A673 (cell line): ENCODE data around the gene KLRK1. TPM values are rescaled to one million over a fixed set of nuclear protein-coding genes. Genes with fewer than 3 reads are reported as not detected.

Source experiments
- BruUV-seq: library from RNA; stranded (reverse); fragments of 400-500 nt; replicated peaks from 2 replicates; lab custom pipeline; 2021; lab: Mats Ljungman, UMichigan
- CTCF ChIA-PET: fragments of 300-600 bp; sonication (Branson Sonifier 250); formaldehyde crosslinking; loops from one replicate; lab custom pipeline; 2022; ENCODE audit warnings: antibody characterized with exemption; lab: Charles Lee
- POLR2A ChIA-PET: fragments of 300-600 bp; sonication (Branson Sonifier 250); formaldehyde crosslinking; loops from one replicate; lab custom pipeline; 2022; ENCODE audit warnings: antibody characterized with exemption; ENCODE audit not compliant: low non-redundant PET; lab: Charles Lee
- DNase-seq: peaks from one replicate; pipeline ENCODE4 v3.0.0-alpha.2; 2015; ENCODE audit warnings: low spot score
- H3K27ac ChIP-seq: fragments of 200-600 bp; sonication (generic); 2 replicates; pipeline ENCODE4 v1.5.1; 2016; ENCODE audit warnings: mixed run types, low read depth, mild to moderate bottlenecking, mixed read lengths, antibody characterized with exemption, low read length; ENCODE audit not compliant: poor library complexity, severe bottlenecking
- H3K27me3 ChIP-seq: fragments of 200-600 bp; sonication (generic); replicated peaks from 2 replicates; pipeline ENCODE4 v1.6.1; 2017; ENCODE audit warnings: mixed run types, low read depth, mild to moderate bottlenecking, mixed read lengths, antibody characterized with exemption, low read length; ENCODE audit not compliant: insufficient read depth, poor library complexity
- H3K36me3 ChIP-seq: fragments of 200-600 bp; sonication (generic); 2 replicates; pipeline ENCODE4 v1.6.1; 2016; ENCODE audit warnings: mixed run types, mild to moderate bottlenecking, mixed read lengths, antibody characterized with exemption, low read length; ENCODE audit not compliant: insufficient read depth, poor library complexity, severe bottlenecking
- H3K4me1 ChIP-seq: fragments of 200-600 bp; sonication (generic); 2 replicates; pipeline ENCODE4 v1.6.1; 2017; ENCODE audit warnings: mixed run types, mild to moderate bottlenecking, mixed read lengths, antibody characterized with exemption, low read length; ENCODE audit not compliant: insufficient read depth, poor library complexity, severe bottlenecking
- H3K4me3 ChIP-seq: fragments of 200-600 bp; sonication (generic); 2 replicates; pipeline ENCODE4 v1.5.1; 2016; ENCODE audit warnings: low read depth, mixed run types, mild to moderate bottlenecking, mixed read lengths, low read length; ENCODE audit not compliant: poor library complexity, severe bottlenecking
- H3K9me3 ChIP-seq: fragments of 200-600 bp; sonication (generic); 2 replicates; pipeline ENCODE4 v1.6.1; 2016; ENCODE audit warnings: mixed run types, low read depth, mild to moderate bottlenecking, mixed read lengths, antibody characterized with exemption, low read length; ENCODE audit not compliant: poor library complexity, severe bottlenecking
- EZH2 ChIP-seq: fragments of 200-600 bp; sonication (generic); IDR thresholded peaks from 2 replicates; pipeline ENCODE4 v1.6.1; 2017; ENCODE audit warnings: borderline replicate concordance, low read depth, mild to moderate bottlenecking, mixed read lengths, antibody characterized with exemption, low read length; ENCODE audit not compliant: poor library complexity, severe bottlenecking
- intact Hi-C: fragments of 100-400 bp; cut with micrococcal nuclease; formaldehyde crosslinking; loops from one replicate; pipeline ENCODE4 v1.10.0; 2022; ENCODE audit not compliant: unreplicated experiment
- total RNA-seq: library from RNA; stranded (reverse); gene quantifications from 2 replicates; pipeline ENCODE4 v1.2.3, GENCODE V29; 2021
- TF ChIP-seq, protein P1 (sequence below): fragments of 300-800, 200-600 bp; sonication (generic); conservative IDR thresholded peaks from 2 replicates; pipeline ENCODE4 v1.5.1; 2017; ENCODE audit warnings: low read depth, mild to moderate bottlenecking, antibody characterized with exemption, low read length, moderate library complexity, mixed read lengths

KLRK1 gene
- total RNA-seq, 1 experiment from 2014 or later = not detected

DNA sequence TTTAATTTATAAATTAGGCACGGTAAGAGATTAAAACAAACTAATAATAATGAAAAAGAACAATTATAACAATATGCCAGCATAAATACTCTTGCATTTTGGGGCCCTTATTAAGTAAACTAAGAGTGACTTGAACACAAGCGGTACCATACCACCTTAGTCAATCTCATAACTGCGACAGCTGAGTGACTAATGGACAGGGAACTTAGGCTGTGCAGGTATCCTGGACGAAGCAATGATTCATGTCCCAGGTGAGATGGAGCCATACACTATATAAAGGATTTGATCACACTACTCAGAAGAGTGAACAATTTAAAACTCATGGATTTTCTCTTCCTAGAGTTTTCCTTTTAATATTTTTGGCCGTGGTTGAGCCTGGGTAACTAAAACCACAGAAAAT is 15.5 kb upstream of the KLRK1 start:
- H3K27me3 ChIP-seq = no peaks in the 10 kb centered on the region
- H3K4me3 ChIP-seq = no peak overlapping the region
- no TSS peak for BruUV-seq
- ChIA-PET CTCF (no interaction called here), POLR2A (no interaction called here)
- no peaks in the 10 kb centered on the region for H3K36me3 ChIP-seq
- intact Hi-C loops = no loop called here
- DNase-seq = no peak
- H3K9me3 ChIP-seq = peaks cover 5% of the 10 kb centered on the region
- TF ChIP-seq, protein P1, sequence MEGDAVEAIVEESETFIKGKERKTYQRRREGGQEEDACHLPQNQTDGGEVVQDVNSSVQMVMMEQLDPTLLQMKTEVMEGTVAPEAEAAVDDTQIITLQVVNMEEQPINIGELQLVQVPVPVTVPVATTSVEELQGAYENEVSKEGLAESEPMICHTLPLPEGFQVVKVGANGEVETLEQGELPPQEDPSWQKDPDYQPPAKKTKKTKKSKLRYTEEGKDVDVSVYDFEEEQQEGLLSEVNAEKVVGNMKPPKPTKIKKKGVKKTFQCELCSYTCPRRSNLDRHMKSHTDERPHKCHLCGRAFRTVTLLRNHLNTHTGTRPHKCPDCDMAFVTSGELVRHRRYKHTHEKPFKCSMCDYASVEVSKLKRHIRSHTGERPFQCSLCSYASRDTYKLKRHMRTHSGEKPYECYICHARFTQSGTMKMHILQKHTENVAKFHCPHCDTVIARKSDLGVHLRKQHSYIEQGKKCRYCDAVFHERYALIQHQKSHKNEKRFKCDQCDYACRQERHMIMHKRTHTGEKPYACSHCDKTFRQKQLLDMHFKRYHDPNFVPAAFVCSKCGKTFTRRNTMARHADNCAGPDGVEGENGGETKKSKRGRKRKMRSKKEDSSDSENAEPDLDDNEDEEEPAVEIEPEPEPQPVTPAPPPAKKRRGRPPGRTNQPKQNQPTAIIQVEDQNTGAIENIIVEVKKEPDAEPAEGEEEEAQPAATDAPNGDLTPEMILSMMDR = no peak
- no peak for TF ChIP-seq EZH2
- H3K27ac ChIP-seq = no peak overlapping the region
- no peaks in the 10 kb centered on the region for H3K4me1 ChIP-seq

DNA sequence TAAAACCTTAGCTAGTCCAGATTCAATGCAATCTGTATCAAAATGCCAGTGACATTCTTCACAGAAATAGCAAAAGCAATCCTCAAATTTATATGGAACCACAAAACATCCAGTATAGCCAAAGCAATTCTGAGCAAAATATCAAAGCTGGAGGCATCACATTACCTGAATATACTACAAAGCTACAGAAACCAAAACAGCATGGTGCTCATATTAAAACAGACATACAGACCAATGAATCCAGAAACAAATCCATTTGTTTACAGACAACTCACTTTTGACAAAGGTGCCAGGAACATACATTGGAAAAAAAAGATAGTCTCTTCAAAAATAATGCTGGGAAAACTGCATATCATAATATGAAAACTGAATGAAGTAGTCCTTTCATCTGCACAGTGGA is 15.0 kb upstream of the KLRK1 start:
- Histone ChIP-seq H3K36me3 (no peaks in the 10 kb centered on the region), H3K27me3 (no peaks in the 10 kb centered on the region), H3K9me3 (peaks cover 5% of the 10 kb centered on the region), H3K4me3 (no peak overlapping the region), H3K4me1 (no peaks in the 10 kb centered on the region), H3K27ac (no peak overlapping the region)
- TF ChIP-seq, protein P1 = no peak
- no peak for TF ChIP-seq EZH2
- no TSS peak for BruUV-seq
- DNase-seq = no peak
- ChIA-PET CTCF (no interaction called here), POLR2A (no interaction called here)
- intact Hi-C loops = no loop called here

DNA sequence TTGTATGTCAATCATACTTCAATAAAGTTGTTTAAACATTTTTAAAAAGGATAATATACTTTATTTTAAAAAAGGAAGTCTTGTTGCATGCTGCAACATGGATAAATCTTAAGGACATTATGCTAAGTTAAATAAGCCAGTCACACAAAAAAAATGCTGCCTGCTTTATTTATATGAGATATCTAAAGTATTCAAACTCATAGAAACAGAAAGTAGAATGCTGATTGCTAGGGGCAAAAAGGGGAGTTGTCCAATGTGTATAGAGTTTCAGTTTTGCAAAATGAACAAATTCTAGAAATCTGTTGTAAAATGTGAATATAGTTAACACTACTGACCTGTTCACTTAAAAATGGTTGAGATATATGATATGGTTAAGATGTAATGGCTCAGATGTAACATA is 11.0 kb upstream of the KLRK1 start:
- Histone ChIP-seq H3K9me3 (peaks cover 5% of the 10 kb centered on the region), H3K4me3 (no peak overlapping the region), H3K4me1 (no peaks in the 10 kb centered on the region), H3K27ac (no peak overlapping the region), H3K27me3 (no peaks in the 10 kb centered on the region), H3K36me3 (no peaks in the 10 kb centered on the region)
- DNase-seq = no peak
- intact Hi-C loops = no loop called here
- ChIA-PET CTCF (no interaction called here), POLR2A (no interaction called here)
- no TSS peak for BruUV-seq
- no peak for TF ChIP-seq EZH2
- TF ChIP-seq, protein P1 = no peak
